AG08396 (cell line): Measurements from ENCODE around the gene LILRA2.
"Not testable (repeated sequence)": the region's sequence is repeated elsewhere in the genome, so short reads cannot be mapped to it uniquely, and the experiment has no call there.

Experiments
- DNase-seq: peaks from one replicate; pipeline ENCODE4 v3.0.0; 2012; ENCODE audit warnings: low spot score, mixed read lengths

Gene LILRA2

DNA sequence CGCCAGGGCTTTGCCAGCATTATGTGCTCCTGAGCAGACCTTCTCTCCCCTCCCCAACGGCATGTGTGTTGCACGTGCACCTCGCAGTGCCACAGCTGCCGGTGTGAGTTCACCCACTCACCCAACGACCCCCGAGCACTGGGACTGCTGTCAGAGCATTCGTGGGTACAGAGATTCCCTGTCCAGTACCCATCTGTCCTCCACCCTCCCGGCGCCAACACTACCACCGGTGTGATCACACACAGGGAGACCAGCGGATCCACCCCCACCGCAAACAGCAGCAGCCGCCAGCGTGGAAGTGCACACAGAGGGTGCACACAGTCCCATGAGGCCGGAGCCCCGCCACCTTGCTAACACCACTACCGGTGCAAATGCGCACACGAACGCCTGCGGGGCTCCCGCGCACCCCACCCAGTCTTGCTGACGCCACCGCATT is 35.8 kb downstream of the LILRA2 start:
- DNase-seq = no peak

DNA sequence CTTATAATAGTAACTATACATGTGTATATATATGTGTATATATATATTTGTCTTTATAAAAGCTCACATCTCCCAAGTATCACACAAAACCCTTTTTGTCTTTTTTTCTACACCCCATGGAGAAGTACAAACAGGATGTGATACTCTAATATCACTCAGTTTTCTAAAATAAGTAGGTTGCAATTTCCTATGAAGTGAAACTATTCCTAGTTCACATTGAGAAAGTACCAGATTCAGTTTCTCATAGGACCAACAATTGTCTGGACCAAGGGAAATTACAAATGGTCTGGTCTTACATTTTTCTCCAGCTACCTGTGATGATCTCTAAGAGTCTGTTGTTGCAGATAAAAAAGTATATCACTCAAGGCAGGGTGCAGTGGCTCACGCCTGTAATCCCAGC is 38.8 kb downstream of the LILRA2 start:
- DNase-seq = no peak

DNA sequence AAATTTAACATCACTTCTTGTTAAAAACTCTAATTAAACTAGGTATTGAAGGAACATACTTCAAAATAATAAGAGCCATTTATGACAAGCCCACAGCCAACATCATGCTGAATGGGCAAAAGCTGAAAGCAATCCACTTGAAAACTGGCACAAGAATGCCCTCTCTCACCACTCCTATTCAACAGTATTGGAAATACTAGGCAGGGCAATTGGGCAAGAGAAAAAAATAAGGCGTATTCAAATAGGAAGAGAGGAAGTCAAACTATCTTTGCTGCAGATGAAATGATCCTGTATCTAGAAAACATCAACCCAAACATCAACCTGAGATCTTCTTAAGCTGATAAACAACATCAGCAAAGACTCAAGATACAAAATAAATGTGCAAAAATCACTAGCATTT is 41.1 kb downstream of the LILRA2 start:
- no peak for DNase-seq

DNA sequence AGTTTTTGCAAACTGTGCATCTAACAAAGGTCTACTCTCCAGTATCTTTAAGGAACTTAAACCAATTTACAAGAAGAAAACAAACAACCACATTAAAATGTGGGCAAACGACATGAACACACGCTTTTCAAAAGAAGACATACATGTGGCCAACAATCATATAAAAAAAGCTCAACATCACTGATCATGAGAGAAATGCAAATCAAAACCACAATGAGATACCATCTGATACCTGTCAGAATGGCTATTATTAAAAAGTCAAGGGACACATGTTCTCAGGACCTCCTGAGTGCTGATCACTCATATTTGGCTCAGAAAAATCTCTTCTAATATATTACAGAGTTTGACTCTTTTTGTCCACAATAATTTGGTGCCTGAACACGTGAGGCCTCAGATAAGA is 42.5 kb downstream of the LILRA2 start:
- DNase-seq = no peak

DNA sequence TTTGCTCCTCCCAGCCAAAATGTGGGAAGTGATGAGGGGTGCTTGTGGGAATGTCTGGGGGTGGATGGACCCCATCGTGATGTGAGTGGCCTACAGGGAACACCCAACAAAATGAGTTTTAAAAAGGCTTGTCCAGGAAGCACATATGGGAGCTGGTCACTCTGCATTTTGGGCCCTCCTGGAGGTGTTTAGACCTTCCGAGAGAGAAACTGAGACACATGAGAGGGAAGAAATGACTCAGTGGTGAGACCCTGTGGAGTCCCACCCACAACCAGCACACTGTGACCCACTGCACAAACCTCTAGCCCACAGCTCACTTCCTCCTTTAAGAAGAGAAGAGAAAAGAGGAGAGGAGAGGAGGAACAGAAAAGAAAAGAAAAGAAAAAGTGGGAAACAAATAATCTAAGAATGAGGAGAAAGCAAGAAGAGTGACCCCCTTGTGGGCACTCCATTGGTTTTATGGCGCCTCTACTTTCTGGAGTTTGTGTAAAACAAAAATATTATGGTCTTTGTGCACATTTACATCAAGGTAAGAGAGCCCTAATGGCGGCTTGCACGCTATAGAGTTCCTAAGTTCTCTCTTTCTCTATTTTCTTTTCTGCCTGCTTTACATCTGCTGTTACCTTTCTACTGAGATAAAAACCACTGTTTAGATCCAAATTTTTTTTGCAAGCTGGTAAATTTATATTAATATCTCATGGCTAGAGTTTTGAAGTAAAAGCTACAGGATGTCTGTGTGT is 43.4 kb downstream of the LILRA2 start:
- no peak for DNase-seq

DNA sequence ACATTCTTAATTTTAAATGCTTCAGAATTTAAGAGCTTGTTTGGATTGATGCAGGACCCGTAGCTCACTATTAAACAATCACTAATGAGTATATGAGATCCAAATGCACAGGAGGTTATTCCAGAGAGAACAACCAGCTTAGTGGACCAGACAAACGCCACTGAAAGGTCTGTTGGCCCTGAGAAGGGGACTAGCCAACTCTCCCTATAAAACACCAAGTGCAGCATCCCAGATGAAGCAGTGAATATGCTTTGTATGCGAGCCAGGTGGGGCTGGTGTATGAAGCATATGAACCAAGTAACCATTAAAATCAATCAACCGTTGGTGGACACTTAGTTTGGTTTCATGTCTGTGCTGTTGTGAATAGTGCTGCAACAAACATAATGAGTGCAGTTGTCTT is 46.9 kb downstream of the LILRA2 start:
- no peak for DNase-seq

DNA sequence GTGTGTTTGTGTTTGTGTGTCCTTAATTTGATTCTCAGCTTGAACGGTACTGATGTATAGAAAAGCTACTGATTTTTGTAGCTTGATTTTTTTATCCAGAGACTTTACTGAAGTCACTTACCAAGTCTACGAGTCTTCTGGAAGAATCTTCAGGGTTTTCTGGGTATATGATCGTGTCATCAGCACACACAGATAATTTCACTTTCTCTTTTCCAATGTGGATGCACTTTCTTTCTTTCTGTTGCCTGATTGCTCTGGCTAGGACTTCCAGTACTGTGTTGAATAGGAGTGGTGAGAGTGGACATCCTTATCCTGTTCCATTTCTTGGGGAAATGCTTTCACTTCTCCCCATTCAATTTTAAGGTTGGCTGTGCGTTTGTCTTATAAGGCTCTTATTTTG is 48.8 kb downstream of the LILRA2 start:
- DNase-seq = no peak

DNA sequence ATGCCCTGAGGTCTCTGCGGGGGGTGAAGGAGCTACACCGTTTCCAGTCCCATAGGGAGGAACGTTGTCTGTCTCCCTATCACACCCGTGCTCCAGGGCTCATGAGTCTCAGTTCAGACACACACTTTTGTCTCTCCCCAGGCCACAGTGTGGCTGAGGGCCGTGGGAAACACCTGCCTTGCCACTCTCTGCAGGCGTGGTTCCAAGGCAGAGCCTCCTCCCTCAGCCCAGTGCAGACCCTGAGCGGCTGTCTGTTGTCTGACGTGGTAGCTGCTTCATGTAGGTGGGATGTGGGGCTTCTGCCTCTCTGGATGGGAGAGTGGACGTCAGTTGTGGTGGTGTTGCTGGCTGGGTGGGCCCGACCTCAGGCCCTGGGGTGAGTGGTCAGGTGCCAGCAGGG is 50.6 kb downstream of the LILRA2 start:
- not testable (repeated sequence) for DNase-seq

DNA sequence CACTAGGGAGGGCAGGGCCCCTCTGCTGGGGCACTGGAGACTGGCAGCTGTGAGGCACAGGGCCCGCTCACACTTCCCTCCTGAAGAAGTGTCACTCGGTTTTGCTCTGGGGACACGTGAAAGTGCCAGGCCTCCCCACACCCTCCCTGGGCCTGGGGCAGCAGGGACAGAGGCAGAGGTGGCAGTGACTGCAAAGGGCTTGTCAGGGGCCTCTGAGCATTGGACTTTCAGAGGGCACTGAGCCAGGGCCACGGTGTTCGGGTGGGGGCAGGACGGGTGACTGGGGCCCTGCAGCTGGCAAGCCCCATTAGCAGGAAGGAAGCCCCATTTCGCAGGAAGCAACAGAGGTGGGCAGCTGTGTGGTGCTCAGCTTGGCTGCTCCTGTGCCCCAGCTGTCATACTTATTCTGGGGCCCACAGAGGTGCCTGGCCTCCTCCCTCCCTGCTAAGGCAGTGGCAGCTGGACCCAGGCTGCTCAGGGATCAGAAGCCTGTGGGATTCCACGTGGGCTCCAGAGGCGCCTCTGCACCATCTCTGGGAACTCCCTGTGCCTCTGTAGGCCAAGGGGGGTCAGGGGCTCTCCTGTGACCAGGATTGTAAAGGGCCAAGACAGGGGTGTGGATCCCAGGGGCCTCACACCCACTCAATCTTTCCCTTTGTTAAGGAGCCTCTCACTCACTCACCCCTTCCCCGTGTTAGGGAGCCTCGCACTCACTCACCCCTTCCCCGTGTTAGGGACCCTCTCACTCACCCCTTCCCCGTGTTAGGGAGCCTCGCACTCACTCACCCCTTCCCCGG is 51.5 kb downstream of the LILRA2 start:
- DNase-seq = not testable (repeated sequence)

DNA sequence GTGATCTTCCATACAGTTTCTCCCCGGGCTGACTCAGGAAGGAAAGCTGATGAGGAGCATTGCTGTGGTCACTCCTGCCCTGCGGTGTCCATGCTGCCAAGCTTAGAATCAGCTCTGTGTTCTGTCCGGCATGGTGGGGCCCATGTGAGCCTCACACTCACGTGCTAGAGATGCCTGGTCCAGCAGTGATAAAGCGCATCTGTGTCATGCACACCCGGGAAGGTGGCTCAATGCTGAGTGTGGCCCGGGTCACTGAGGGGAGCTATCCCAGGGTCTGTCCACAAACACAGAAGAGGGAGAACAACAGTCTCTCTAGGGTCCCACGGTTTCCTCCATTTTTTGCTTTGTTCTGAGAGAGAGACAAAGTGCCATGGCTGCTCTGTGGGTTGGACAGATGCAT is 53.2 kb downstream of the LILRA2 start:
- no peak for DNase-seq

DNA sequence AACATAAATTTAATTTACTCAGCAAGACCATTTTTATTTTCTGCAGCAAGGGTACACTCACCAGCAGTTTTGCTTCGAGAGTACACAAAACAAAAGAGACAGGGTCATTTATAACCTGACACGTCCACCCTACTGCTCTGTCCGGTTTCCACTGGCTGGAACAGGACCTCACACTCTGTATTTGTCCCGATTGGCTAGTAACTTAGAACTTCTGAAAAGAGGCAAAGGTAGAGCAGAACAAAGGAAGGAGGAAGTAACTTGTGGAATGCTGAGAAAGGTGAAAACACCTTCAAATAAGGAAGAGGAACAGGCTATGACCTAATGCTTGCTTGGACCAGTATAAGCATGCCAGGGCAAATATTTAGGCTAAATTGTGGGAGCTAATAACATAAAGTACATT is 54.3 kb downstream of the LILRA2 start:
- DNase-seq = not testable (repeated sequence)

DNA sequence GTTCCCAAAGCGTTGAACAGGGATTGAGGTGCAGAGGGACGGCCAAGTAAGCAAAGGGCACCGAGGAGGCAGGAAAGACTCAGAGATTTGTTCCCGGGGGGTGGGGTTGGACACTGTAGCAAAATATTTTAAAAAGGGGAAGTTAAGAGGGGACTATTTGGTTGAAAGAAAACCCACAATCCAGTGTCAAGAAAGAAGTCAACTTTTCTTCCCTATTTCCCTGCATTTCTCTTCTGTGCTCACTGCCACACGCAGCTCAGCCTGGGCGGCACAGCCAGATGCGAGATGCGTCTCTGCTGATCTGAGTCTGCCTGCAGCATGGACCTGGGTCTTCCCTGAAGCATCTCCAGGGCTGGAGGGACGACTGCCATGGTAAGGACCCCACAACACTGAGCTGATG is 56.7 kb downstream of the LILRA2 start, which contains the start of gene LILRB1:
Gene LILRB1 (plus strand): TSS at position 223 of the 400 bp plus-strand sequence. CDS start 590 bp downstream, outside the sequence.
- DNase-seq = not testable (repeated sequence)

DNA sequence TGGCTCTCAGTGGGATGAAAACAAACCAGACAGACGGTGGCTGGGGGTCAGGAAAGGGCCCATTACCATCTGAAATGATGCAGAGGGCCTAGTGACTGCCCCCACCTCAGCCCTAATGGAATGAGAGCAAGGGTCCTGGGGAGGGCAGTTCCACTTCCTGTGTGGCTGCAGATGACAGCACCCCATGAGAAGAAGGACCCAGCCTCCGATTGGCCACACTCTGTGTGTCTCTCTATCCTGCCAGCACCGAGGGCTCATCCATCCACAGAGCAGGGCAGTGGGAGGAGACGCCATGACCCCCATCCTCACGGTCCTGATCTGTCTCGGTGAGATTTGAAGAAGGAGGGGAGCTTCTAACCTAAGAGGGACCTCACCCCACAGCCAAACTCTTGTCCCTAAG is 57.2 kb downstream of the LILRA2 start:
- no peak for DNase-seq

DNA sequence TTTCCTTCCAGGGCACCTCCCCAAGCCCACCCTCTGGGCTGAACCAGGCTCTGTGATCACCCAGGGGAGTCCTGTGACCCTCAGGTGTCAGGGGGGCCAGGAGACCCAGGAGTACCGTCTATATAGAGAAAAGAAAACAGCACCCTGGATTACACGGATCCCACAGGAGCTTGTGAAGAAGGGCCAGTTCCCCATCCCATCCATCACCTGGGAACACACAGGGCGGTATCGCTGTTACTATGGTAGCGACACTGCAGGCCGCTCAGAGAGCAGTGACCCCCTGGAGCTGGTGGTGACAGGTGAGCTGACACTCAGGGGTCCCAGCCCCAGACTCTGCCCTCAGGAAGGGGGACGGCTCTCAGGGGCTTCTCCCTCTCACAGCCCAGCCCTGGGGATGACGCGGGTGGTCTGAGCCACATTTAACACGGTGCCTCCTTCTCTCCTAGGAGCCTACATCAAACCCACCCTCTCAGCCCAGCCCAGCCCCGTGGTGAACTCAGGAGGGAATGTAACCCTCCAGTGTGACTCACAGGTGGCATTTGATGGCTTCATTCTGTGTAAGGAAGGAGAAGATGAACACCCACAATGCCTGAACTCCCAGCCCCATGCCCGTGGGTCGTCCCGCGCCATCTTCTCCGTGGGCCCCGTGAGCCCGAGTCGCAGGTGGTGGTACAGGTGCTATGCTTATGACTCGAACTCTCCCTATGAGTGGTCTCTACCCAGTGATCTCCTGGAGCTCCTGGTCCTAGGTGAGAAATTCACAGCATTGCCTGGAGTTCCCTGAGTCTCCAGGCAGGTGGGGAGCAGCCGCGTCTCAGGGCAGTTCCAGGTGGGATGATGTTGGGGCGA is 58.1 kb downstream of the LILRA2 start:
- DNase-seq = not testable (repeated sequence)

DNA sequence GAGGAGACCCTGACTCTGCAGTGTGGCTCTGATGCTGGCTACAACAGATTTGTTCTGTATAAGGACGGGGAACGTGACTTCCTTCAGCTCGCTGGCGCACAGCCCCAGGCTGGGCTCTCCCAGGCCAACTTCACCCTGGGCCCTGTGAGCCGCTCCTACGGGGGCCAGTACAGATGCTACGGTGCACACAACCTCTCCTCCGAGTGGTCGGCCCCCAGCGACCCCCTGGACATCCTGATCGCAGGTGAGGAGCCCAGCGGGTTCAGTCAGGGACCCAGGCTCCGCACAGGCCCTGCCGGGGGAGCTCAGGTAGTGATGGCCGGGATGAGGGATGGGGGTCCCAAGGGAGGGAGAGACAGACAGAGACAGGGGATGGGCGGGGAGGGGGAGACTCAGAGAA is 58.9 kb downstream of the LILRA2 start:
- DNase-seq = not testable (repeated sequence)

DNA sequence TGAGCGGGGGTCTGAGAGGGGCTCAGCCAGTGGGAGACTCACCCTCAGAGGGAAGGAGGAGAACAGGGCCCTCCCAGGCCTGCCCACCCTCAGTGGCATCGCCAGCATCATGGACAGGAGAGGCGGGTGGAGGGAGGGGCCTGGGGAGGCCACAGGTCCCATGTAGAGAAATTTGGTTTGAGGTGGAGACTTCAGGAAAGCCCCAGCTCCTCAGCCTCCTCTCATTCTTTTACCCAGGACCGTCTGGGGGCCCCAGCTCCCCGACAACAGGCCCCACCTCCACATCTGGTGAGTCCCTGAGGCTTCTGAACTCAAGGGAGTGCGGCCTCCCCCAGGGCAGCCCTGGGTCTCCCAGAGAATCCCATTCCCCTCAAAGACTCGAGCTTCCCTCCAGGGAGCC is 59.8 kb downstream of the LILRA2 start:
- DNase-seq = no peak

DNA sequence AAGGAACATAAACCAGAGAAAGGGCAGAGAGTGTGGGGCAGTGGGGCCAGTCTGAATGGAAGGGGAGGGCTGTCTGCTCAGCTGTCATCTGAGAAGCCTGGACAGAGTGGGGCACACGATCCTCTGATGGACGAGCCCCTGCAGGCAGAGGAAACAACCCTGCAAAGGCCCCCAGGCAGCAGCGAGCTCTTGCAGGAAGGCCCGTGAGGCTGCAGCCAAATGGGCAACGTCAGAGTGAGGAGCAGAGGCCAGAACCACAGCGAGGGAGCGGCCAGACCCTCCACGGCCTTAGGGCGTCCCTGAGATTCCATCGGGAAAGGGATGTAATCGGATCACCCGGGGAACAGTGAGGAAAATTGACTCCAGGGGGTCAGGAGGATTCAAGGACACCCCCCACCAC is 62.5 kb downstream of the LILRA2 start:
- DNase-seq = not testable (repeated sequence)

DNA sequence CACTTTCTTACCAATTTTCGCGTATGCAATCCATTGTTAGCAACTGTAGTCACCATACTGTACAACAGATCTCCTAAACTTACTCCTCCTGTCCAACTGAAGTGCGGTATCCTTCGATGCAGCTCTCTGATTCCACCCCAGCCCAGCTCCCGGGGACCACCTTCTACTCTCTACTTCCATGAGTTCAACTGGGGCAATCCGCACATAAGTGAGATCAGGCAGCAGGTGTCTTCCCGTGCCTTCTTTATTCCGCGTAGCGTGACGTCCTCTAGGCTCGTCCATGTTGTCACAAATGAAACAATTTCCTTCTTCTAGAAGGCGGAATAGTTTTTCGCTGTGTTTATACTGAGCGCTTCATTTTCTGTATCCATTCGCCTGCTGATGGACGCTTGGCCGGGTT is 65.1 kb downstream of the LILRA2 start:
- no peak for DNase-seq
